IMR-90 (cell line): Measurements from ENCODE around the gene COL5A2. TPM values are rescaled to one million over a fixed set of nuclear protein-coding genes. Genes with fewer than 3 reads are reported as not detected.

ENCODE experiments used
- ATAC-seq: fragments of 200-7000 bp; cut with Tn5 transposase; 2 replicates; pipeline ENCODE4 v1.9.1; 2020; ENCODE audit warnings: low read depth, mild to moderate bottlenecking, moderate library complexity
- BruUV-seq: library from RNA; stranded (reverse); fragments of 400-500 nt; replicated peaks from 2 replicates; lab custom pipeline; 2021; lab: Mats Ljungman, UMichigan
- CTCF ChIA-PET: fragments of 300-600 bp; formaldehyde crosslinking; extraction: SDS; loops from one replicate; lab custom pipeline; 2021; ENCODE audit warnings: antibody characterized with exemption; lab: Yijun Ruan, JAX
- POLR2A ChIA-PET: fragments of 300-600 bp; sonication (Branson Sonifier 250); formaldehyde crosslinking; loops from one replicate; lab custom pipeline; 2022; ENCODE audit warnings: antibody characterized with exemption; ENCODE audit not compliant: unreplicated experiment; lab: Charles Lee
- DNase-seq: peaks from one replicate; pipeline ENCODE4 v3.0.0; 2013
- H2AFZ ChIP-seq: replicated peaks from 2 replicates; pipeline ENCODE3; 2013; ENCODE audit warnings: low read length, mild to moderate bottlenecking; ENCODE audit not compliant: poor library complexity
- H2AK5ac ChIP-seq: 2 replicates; pipeline ENCODE4 v1.6.1; 2013; ENCODE audit warnings: low read depth, low read length, inconsistent platforms
- H2AK9ac ChIP-seq: replicated peaks from 2 replicates; pipeline ENCODE3; 2013; ENCODE audit warnings: mild to moderate bottlenecking, low read depth, low read length, moderate library complexity; ENCODE audit not compliant: poor library complexity
- H2BK120ac ChIP-seq: 2 replicates; pipeline ENCODE4 v1.6.1; 2013; ENCODE audit warnings: low read depth, low read length, inconsistent platforms
- H2BK15ac ChIP-seq: 3 replicates; pipeline ENCODE4 v1.6.1; 2013; ENCODE audit warnings: low read depth, low read length, inconsistent platforms
- H2BK20ac ChIP-seq: 2 replicates; pipeline ENCODE4 v1.6.1; 2013; ENCODE audit warnings: low read depth, mild to moderate bottlenecking, inconsistent platforms, low read length, moderate library complexity
- H2BK5ac ChIP-seq: 2 replicates; pipeline ENCODE4 v1.6.1; 2013; ENCODE audit warnings: mild to moderate bottlenecking, low read depth, low read length, inconsistent platforms; ENCODE audit not compliant: poor library complexity, severe bottlenecking
- H3K14ac ChIP-seq: replicated peaks from 2 replicates; pipeline ENCODE4 v1.6.1; 2013; ENCODE audit warnings: low read depth, low read length, inconsistent platforms
- H3K18ac ChIP-seq: 2 replicates; pipeline ENCODE4 v1.6.1; 2013; ENCODE audit warnings: low read depth, low read length, control low read depth
- H3K23ac ChIP-seq: 2 replicates; pipeline ENCODE4 v1.6.1; 2013; ENCODE audit warnings: low read depth, low read length, inconsistent platforms
- H3K27ac ChIP-seq: 2 replicates; pipeline ENCODE4 v1.5.1; 2013; ENCODE audit warnings: mild to moderate bottlenecking, control low read depth, low read length; ENCODE audit not compliant: insufficient read depth
- H3K27me3 ChIP-seq: 2 replicates; pipeline ENCODE4 v1.6.1; 2013; ENCODE audit warnings: low read length; ENCODE audit not compliant: control insufficient read depth, insufficient read depth
- H3K36me3 ChIP-seq: 2 replicates; pipeline ENCODE4 v1.6.1; 2013; ENCODE audit warnings: low read length, mixed read lengths; ENCODE audit not compliant: control insufficient read depth, insufficient read depth
- H3K4ac ChIP-seq: 2 replicates; pipeline ENCODE4 v1.6.1; 2013; ENCODE audit warnings: low read depth, low read length, inconsistent platforms
- H3K4me1 ChIP-seq: 2 replicates; pipeline ENCODE4 v1.6.1; 2013; ENCODE audit warnings: low read length, mixed read lengths; ENCODE audit not compliant: control insufficient read depth, insufficient read depth
- H3K4me2 ChIP-seq: 2 replicates; pipeline ENCODE4 v1.6.1; 2013; ENCODE audit warnings: low read depth, mild to moderate bottlenecking, control low read depth, low read length, moderate library complexity
- H3K4me3 ChIP-seq: 2 replicates; pipeline ENCODE4 v1.5.1; 2013; ENCODE audit warnings: low read depth, mild to moderate bottlenecking, control low read depth, low read length, moderate library complexity; ENCODE audit not compliant: insufficient read depth
- H3K56ac ChIP-seq: 2 replicates; pipeline ENCODE4 v1.6.1; 2013; ENCODE audit warnings: low read length, inconsistent platforms; ENCODE audit not compliant: insufficient read depth; ENCODE audit errors: extremely low read depth
- H3K79me1 ChIP-seq, 2 experiments: 2 replicates each; pipeline ENCODE4 v1.6.1; 2013; ENCODE audit warnings: low read length in 2 of 2, inconsistent platforms in 1 of 2, low read depth in 1 of 2
- H3K9ac ChIP-seq: 2 replicates; pipeline ENCODE4 v1.6.1; 2013; ENCODE audit warnings: low read depth, low read length, control low read depth
- H3K9me1 ChIP-seq: 2 replicates; pipeline ENCODE4 v1.6.1; 2013; ENCODE audit warnings: low read length, inconsistent platforms; ENCODE audit not compliant: insufficient read depth
- H3K9me3 ChIP-seq: 2 replicates; pipeline ENCODE4 v1.6.1; 2013; ENCODE audit warnings: low read length; ENCODE audit not compliant: control insufficient read depth, insufficient read depth
- H4K20me1 ChIP-seq: 2 replicates; pipeline ENCODE4 v1.6.1; 2013; ENCODE audit warnings: low read length, inconsistent platforms; ENCODE audit not compliant: insufficient read depth
- H4K5ac ChIP-seq: 2 replicates; pipeline ENCODE4 v1.6.1; 2013; ENCODE audit warnings: mild to moderate bottlenecking, low read depth, low read length, control low read depth
- H4K8ac ChIP-seq, 2 experiments: 2 replicates each; pipeline ENCODE4 v1.6.1; 2013; ENCODE audit warnings: low read depth in 2 of 2, low read length in 2 of 2, control low read depth in 1 of 2, inconsistent platforms in 1 of 2
- H4K91ac ChIP-seq: 2 replicates; pipeline ENCODE4 v1.6.1; 2013; ENCODE audit warnings: low read depth, low read length, inconsistent platforms; ENCODE audit not compliant: insufficient read depth
- CEBPB ChIP-seq: IDR thresholded peaks from 2 replicates; pipeline ENCODE4 v1.6.1; 2012; ENCODE audit warnings: low read depth, low read length, improper control_type of control experiment
- MAZ ChIP-seq: IDR thresholded peaks from 2 replicates; pipeline ENCODE4 v1.6.1; 2012; ENCODE audit warnings: low read depth, mild to moderate bottlenecking, low read length, improper control_type of control experiment, moderate library complexity, borderline replicate concordance
- RFX5 ChIP-seq: IDR thresholded peaks from 2 replicates; pipeline ENCODE4 v1.8.0; 2012; ENCODE audit warnings: low read depth, mild to moderate bottlenecking, low read length, moderate library complexity
- WGBS, 2 experiments: methylation state at CpG; one replicate each; pipeline versions ENCODE4 v1.1.5 to v1.1.7; 2013; ENCODE audit warnings: missing lambda C conversion rate in 2 of 2; ENCODE audit not compliant: insufficient read length in 1 of 2; ENCODE audit errors: extremely low coverage in 2 of 2; 5-methylcytosine and 5-hydroxymethylcytosine counted together
- dilution Hi-C: fragments of 300-500 bp; cut with HindIII; formaldehyde crosslinking; loops from one replicate; pipeline ENCODE4 v1.14.3; 2018; ENCODE audit warnings: low sequenced_read_pairs; ENCODE audit not compliant: unreplicated experiment
- in situ Hi-C: fragments of 300-500 bp; cut with MboI; formaldehyde crosslinking; loops from 3 replicates; pipeline ENCODE4 v1.14.3; 2019; ENCODE audit warnings: low sequenced_read_pairs, inconsistent platforms, mixed read lengths
- intact Hi-C: fragments of 100-400 bp; cut with micrococcal nuclease; formaldehyde crosslinking; loops from 2 replicates; pipeline ENCODE4 v1.10.0; 2022
- polyA plus RNA-seq, 3 experiments: library from polyadenylated mRNA; depleted of rRNA; stranded (reverse); fragments of >200 nt; gene quantifications; 2 replicates each; pipeline ENCODE4 v1.2.3, GENCODE V29; 2012; ENCODE audit warnings: low replicate concordance in 1 of 3
- total RNA-seq: library from RNA; depleted of rRNA; stranded (reverse); fragments of >200 nt; gene quantifications from 2 replicates; pipeline ENCODE4 v1.2.3, GENCODE V29; 2012

The COL5A2 gene
- total and polyA plus RNA-seq, 2 of the 4 experiments (the other 2 are of a cell fraction), result 181 to 257 TPM

DNA sequence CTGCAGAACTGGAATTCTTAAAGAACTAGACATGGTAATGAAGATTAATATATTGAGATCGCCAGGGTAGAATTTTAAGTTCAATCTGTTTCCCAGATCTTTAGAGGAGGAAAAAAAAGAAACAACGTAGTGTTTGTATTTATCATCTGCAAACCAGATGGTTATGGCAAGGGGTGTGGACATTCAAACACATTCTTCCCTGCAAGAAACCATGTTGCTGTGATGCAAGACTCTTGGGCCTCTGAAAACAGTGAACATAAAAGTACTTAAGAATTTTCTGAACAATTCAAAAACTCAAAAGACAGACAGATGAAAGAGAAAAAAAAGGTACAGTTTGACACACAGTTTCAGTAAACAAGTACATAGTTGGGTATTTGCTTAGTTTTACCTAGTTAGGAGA lies 35.6 kb downstream of the COL5A2 start:
- intact Hi-C loops (no loop called here), in situ Hi-C loops (no loop called here), dilution Hi-C loops (no loop called here)
- Histone ChIP-seq H3K9ac (no peak overlapping the region; the same call in 1 of the 2 replicates), H3K9me1 (0 out of 2 replicates have a peak, but pooled peaks cover 6% of the 10 kb centered on the region), H3K27me3 (no peaks in the 10 kb centered on the region), H4K5ac (no peak overlapping the region), H2BK20ac (no peak overlapping the region), H3K79me1 (peaks cover 5 to 37% of the 10 kb centered on the region in 2 experiments), H2BK15ac (no peak overlapping the region), H3K27ac (no peak overlapping the region), H2AFZ (no peak overlapping the region), H3K14ac (no peak overlapping the region), H3K36me3 (peaks cover 5% of the 10 kb centered on the region), H3K9me3 (no peaks in the 10 kb centered on the region), H2BK5ac (peak overlapping the region; percentile 90), H4K20me1 (peaks cover 25% of the 10 kb centered on the region; the same call in 1 of the 2 replicates), H4K8ac (no peak overlapping the region), H3K56ac (no peak overlapping the region), H3K4me2 (peak overlapping the region; percentile 34; the same call in 1 of the 2 replicates), H2AK9ac (no peak overlapping the region), H2AK5ac (no peak overlapping the region), H3K18ac (no peak overlapping the region; the same call in 1 of the 2 replicates), H2BK120ac (no peak overlapping the region), H3K4me1 (peaks cover 14% of the 10 kb centered on the region), H3K23ac (no peak overlapping the region), H4K91ac (no peak overlapping the region), H3K4ac (no peak overlapping the region), H3K4me3 (no peak overlapping the region)
- WGBS, 2 experiments, result no CpG with 5 or more reads among the region's 2 CpGs
- CTCF ChIA-PET, result interaction anchor here (0.6 to 1.7 kb wide), 4 partner anchors 11 to 35 kb away, joined by 3 to 4 read pairs (median 3); no protein-coding TSS in a partner anchor
- no TSS peak for BruUV-seq
- ATAC-seq (peak; percentile 35), DNase-seq (peak; percentile 83)
- no peak for TF ChIP-seq RFX5
- peak; percentile 76 for TF ChIP-seq CEBPB
- no peak for TF ChIP-seq MAZ
- POLR2A ChIA-PET, result no interaction called here
